HG03460 (cell line): ENCODE results near the gene TGFBI.
A peak's percentile ranks its signal among the peaks of the same experiment; 100 is the strongest.

Experiments used
- ATAC-seq: cut with Tn5 transposase; IDR thresholded peaks from one replicate; pipeline ENCODE4 v1.9.1; 2021; ENCODE audit not compliant: unreplicated experiment

TGFBI gene

DNA sequence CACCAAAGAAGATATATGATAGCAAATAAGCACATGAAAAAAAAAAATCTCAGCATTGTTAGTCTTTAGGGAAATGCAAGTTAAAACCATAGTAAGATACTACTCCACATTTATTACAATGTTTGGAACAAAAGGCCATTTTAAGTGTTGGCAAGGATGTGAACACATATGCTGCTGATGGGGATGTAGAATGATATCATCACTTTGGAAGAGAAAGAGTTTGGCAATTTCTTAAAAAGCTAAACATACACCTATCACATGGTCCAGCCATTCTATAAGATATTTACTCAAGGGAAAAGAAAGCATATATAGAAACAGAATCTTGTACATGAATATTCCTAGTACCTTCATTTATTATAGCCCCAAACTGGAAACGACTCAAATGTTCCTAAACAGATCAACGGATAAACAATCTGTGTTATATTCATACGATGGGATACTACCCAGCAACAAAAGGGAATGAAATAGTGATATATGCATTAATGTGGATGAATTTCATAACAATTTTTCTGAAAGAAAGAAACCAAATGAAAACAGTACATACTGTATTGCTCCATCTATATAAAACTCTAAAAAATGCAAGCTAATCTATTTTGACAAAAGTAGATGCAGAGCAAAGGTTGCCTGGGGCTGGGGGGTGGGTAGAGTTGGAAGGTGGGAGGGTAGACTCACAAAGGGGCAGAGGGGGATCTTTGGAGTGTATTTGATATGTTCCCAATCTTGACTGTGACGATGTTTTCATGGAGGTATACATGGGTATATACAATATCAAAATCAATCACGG, 58.2 kb downstream of the TGFBI start:
- no peak for ATAC-seq

DNA sequence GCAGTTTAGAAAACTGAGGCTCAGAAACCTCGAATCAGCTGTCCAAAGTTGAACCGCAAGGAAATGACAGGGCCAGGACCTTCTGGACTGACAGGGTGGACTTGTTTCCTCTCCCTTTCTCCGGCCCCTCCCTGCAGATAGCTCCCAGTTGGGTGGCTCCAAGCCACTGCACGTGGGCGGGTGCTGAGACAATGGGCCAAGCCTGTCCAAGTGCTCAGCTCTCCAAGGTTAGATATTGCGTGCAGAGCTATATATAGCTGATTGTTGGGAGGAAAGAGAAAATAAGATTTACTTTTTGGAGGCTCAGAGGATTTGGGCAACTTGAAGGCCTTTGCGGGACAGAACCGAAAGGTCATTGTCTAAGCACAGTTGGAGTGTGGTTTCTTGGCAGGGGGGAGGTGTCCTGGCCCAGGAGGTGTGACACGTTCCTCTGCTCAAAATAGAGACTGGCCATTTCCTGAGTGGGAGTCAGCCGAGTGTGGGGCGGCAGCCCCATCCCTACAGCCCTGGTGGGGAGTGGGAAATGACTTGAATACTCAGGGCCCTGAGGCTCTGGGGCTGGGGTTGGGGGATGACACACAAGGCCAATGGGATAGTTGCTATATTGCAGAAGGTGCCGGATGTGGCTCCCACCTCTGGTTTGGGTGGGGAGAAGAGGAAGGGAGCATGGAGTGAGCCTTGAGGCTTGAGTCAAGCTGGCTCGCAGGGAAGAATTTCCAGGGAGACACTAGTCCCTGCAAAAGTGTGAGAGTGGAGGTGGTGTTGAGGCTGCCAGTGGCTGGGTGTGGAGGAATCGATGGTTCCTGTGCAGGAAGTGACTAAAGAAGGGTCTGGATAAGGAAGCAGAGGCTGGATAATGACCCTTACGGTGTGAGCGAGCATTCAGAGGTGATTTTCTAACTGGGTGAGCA, 59.4 kb downstream of the TGFBI start:
- no peak for ATAC-seq

DNA sequence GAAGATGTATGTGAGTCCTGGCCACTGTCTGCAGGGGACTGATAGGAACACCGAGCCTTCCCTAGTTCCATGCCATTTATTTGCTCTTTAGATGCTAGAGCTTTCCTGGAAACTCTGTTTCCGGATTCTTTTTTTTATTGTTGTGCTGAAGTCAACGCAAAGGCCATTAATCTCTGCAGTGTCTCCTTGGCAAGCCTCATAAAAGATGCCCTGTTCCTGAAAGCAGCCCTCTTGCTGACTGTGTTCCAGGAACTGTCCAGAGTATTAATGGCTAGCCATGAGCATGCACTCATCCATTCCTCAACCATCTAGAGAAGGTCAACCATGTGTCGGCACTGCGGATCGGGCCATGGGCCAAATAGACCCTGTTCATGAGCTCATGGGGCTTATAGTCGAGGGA, 61.0 kb downstream of the TGFBI start:
- no peak for ATAC-seq

DNA sequence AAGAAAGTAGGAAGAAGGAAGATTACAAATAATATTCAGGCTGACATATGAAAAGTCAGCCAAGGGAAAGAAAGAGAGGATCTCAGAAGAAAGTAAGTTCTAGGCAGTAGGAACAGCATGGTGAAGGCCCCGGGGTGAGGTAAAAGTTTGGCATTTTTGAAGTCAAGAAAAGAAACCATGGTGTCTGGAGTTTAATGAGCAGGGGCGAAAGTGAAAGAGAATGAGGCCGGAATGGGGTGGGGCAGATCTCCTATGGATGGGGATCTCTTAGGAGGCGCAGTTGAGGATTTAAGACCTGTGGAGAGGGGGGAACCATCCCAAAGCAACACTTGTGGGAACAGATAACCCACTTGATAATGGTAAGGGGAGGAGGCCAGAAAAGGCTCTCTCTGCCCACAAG, 61.5 kb downstream of the TGFBI start:
- no peak for ATAC-seq

DNA sequence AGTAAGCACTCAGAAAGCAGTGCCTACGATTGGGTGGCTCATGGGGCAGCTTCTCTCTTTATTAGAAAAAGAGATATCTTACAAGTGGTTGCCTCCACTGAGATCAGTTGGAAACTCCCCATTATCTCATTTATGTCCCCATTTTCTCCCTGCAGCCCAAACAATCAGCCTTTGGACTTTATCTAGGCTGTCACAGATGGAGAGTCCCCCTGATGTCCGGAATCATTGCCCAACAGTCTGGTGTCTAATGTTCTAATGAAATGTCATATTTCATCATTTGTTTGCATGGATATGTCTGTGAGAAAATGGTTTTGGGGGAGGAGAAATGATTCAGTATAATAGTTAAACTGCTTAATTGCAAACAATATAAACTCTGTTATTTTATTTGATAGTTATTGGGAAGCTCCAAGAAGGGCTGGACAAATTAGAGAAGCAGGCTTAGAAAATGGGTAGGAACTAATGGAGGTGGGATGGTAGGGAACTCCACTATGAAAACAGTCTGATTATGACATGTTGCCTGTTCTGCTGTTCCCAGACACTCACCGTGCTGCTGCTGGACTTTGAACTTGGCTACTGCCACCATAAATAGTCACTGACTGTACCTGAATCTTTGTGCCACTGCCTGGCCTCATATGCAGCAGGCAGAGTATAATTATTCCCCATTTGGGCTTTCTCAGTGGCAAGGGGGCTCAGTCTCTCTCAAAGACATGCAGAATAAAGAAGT, 65.6 kb downstream of the TGFBI start:
- no peak for ATAC-seq

DNA sequence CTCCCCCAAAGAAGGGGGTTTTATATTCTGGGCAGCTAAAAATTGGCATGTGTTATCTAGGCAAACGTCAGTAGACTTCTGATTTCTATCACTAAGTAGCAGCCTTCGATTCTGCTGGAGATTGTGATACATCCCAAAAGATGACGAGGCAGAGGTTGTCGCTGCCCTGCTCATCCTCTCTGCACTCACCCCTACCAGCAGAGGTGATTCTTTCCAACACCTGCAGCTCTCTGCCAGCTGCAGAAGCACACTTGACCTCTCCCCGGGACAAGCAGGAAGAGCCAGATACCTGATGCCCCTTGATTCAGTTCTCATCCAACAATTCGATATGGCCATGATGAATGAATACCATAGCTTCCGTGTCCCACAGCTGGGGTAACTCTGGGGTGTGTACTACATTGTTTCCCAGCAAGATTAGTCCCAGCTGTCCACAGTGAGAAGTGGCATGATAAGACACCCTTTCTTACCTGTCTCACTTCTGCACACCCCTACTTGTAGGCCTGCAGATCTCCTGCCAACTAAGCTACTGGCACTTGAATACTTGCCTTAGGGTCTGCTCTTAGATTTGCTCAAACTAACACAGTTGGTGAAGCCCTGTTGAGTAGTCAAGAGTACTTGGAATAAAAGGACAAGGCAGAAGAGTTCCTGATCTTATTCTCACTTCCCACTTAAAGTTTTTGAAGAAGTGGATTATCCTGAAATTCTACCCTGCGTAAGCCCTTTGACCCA, 66.3 kb downstream of the TGFBI start:
- ATAC-seq: no peak

DNA sequence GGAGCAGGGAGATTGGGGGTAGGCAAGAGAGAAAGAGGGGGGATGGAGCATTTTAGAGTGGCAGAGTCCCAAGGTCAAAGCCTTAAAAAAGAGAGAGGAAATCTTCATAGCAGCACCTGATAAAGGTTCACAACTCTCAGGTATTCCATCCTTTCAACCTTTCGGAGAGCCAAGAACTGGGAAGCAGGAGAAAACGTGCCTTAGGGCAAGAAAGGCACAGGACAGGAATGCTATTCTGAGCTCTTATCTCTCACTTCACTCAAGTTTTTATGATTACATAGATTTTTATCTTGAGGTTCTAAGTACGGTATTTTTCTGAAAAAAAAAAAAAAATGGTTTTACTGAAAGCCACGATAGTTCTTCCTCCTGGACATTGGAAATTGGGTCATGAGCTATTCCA, 69.4 kb downstream of the TGFBI start:
- ATAC-seq: no peak

DNA sequence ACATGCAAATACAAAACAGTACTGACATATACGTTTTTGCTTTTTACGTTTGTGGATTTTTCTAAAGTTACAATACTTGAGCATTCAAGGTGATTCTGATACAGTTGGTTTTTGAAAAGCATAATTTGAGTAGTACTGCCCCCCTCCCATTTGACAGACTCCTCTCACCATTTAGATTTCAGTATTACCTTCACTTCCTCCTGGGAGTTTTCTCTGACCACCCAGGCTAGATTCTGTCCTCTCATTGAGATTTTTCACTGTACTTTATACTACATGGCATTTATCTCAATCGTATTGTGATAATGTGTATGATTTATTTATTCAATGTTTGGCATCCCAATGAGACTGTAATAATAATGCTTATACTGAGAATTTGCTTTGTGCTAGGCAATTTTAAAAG, 71.1 kb downstream of the TGFBI start:
- ATAC-seq: no peak

DNA sequence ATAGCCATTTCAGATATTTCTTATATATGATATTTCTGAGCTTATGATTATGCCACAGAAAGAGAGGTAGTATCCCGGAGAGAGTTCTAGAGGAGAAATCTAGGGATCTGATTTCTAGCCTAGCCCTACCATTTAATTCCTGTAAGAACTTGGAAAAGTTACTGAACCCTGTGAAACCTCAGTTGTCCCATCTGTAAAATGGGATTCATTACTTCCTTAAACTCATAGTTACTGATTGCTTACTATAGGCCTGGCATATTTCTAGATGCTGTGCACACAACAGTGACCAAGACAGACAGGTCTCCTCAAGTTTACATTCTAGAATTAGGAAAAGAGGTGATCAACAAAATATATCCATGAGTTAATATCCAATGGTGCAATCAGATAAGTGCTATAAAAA, 73.1 kb downstream of the TGFBI start:
- no peak for ATAC-seq

DNA sequence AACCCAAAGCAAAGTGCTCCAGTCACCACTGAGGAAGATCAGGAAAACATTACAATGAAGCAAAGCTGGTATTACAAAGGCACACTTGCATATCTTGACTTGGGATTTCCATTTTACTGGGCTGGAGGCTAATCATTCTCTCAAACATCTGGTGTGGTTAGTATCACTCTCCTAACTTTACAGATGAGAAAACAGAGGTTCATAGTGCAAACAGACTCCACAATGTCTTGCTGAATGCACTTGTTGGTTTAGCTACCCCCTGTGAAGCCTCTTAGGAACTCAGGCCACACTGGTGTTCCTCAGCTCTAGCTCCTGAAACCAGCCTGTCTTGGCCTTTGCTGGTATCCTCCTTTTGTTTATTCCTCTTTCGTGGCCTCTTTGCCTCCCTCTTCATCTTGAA, 74.3 kb downstream of the TGFBI start:
- ATAC-seq: peak; percentile 72

DNA sequence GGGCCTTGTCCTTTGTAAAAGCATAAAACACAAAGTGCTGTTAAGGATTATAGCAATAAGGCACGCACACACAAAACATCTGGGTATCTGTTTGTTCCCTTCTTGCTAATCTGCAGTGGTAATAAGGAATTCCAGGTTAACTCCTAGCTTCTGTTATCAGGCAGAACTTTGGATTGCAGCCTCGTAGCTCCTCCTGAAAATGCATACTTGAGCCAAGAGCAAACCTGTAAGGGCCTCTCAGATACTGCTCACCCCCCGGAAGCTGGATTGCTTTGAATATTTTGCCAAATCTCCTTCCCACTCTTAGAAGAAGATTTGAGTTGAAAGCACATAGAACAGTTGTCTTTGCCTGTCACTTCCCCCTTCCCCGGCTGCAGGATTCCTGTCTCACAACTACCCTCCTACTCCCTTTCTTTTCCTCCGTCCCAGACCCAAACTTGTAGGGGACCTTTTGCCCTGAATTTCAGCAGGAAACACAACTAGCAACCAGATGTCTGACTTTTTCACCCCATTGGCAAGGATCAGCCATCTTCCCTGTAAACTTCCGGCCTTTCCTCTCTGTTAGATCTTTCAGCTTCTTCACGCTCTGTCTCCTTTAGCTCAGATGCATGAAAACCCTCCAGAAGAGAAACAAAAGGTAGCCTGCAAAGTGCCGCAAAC, 75.6 kb downstream of the TGFBI start:
- ATAC-seq: no peak

DNA sequence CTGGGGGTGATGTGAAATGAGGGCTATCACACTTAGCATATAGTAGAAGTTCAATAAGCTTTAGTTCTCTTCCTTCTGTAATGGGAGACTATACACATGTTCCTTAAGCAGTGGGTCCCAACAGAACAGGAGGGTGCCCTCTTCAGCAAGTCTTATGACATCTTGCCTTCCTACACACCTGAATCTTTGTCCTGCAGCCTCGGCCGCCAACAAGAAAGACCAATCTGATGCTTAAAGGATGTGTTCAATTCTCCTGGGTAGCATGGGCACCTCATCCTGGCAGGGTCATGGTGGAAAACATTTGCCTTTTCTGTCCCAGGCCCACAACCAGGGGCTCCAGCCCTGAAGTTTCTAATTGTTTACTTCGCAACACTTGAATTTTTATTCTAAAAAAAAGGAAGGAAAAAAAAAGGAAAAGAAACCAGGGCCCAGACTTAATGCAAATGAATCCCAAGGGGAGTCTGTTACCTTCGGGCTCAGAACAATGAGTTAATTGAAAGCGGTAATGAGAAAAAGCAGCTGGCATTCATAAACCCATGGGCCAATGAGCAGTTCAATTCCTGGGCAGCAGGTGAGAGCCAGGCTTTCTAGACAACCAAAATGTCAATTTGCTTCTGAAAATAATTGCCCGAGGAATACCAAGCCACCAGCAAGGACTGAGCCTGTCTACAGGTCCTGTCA, 77.7 kb downstream of the TGFBI start:
- ATAC-seq: no peak

DNA sequence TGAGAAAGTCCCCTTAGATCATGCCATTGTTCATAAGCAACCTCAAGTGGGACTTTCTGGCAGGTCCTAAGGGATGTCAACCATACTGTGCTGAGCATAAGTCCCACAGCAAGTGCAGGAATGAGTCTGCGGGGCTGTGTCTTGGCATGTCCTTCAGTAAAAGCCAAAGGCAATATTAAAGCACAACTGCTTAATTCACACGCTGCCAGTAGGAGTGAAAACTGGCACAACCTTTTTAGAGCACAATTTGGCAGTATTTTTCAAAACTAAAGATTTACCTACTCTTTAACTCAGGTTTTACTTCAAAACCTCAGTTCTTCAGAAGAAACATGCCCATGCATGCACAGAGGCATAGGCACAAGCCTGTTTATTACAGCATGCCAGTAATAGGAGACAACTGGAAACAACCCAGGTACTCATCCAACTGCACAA, 79.4 kb downstream of the TGFBI start:
- ATAC-seq: no peak

DNA sequence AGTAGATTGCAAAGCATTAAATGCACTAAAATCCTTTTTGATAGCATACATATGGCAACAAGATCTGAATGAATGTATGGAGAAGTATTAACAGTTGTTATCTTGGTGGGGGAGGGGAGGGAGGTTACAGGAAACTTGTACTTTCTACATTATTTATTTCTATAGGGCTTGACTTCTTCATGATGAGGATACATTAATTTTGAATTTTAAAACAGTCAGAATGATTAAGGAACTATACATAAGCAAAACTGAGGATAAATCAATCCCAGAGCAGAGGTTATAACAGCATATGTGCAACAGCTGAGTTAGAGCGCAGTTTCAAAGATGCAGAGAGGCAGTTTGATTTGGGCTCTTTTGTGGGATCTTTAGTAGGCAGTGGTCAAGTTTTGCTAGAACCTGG, 80.0 kb downstream of the TGFBI start:
- no peak for ATAC-seq

DNA sequence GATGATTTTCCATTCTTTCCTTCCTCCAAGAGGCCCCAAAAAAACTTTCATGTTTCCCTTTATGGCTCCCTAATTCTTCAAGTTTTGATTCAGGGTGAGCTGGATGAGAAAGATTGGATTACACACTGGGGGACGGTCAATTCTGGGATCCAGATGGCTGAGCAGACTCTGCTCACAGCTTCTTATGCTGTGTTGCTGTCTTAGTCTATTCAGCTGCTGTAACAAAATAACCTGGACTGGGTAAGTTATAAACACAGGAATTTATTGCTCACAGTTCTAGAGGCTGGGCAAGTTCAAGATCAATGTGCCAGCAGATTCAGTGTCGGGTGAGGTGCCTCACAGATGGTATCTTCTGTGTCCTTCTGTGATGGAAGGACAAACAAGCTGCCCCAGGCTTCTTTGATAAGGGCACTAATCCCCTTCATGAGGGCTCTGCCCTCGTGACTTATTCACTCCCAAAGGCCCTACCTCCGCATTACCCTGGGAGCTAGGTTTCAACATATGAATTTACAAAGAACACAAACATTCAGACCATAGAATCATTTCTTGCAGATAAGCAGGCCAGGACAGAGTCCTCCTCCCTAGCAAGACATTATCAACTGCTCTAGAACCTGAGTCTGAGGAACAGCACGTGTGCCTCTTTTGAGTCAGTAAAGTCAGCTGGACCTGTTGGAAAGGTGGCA, 80.8 kb downstream of the TGFBI start:
- no peak for ATAC-seq
